PFSK-1 (cell line): ENCODE measurements around the gene MYMK.

Experiments
- REST ChIP-seq, 2 experiments: IDR thresholded peaks; 2 replicates each; pipeline versions ENCODE4 v1.6.1 to v1.8.0; 2011 to 2012; ENCODE audit warnings: low read depth in 2 of 2, low read length in 2 of 2, control low read depth in 1 of 2, inconsistent platforms in 1 of 2, mild to moderate bottlenecking in 1 of 2, moderate library complexity in 1 of 2; ENCODE audit not compliant: insufficient read depth in 1 of 2
- SIN3A ChIP-seq: IDR thresholded peaks from 2 replicates; pipeline ENCODE4 v1.6.1; 2012; ENCODE audit warnings: mild to moderate bottlenecking, low read length, moderate library complexity, borderline replicate concordance; ENCODE audit not compliant: insufficient read depth

DNA sequence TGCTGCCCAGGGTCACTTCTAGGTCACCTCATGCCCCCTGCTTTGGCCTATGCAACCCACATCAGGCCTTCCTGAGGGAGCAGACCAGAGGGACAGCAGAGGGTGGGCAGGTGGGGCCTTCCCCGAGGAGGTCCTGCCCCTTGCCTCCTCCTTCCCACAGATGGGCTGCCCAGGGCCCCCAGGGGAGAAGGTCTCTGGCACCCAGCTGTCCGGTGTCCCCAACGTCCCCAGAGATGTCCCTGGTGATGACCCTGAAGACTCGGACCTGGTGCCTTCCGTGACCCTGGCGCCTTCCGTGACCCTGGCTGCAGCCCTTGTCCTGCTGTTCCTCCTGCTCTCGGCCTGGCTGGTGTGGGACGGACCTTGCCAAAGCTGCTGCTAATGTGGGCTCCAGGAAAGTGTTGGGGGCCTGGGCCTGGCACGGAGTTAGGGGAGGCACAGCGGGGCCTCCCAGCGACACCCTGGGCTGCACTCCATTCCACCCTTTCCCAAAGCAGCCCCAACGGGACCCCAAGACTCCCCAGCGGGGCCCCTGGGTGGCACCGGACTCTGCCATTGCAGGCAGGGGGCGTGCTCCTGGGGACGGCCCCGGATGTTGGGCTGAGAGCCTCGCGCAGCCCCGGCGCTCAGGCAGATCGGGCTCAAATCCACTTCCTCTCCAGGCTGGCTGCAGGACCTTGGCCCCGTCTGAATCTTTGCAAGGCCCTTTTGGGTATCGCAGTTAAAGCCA, 39.1 kb downstream of the MYMK start:
- TF ChIP-seq REST (IDR thresholded peaks at IDR 0.05; ENCODE audit: insufficient read depth in 1 of 2, low read depth in 2 of 2, low read length in 2 of 2) (no peak), SIN3A (no peak)
